GM18499 (cell line): Measurements from ENCODE around the gene PSMG1.

ENCODE experiments used
- ATAC-seq: cut with Tn5 transposase; IDR thresholded peaks from one replicate; pipeline ENCODE4 v1.9.1; 2021; ENCODE audit warnings: moderate number of reproducible peaks; ENCODE audit not compliant: insufficient read depth, unreplicated experiment

The PSMG1 gene

DNA sequence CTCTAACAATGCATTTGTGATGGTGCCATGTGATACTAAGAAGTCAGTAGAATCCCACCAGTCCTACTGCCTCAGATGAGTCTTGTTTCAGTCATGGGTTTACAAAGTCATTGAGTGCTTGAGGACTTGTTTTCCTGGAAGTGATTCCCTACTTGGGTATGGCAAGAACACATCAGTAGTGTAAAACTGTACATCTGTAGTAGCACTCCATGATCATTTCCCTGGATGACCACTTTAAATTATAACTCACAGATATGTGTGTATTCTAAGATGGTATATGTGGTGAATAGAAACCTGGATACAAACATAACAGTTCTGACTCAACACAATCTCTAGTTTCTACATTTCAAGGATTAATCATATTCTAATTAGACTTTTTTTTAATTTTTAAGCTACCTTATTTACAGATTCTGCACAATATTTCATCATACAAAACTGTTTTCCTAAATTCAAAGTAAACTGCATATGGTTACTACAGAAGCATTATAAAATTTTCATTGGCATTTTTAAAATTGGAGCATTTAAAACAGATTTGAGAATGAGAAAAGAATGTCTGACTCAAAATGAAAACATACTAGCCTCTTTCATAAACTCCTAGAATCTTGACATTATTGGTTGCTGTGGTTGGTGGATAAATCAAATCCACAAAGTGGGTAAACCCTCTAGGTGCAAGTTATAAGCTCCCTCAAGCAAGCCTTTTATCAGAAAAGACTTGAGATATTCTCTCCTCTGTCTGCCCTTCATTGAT is 6.8 kb upstream of the PSMG1 start:
- no peak for ATAC-seq

DNA sequence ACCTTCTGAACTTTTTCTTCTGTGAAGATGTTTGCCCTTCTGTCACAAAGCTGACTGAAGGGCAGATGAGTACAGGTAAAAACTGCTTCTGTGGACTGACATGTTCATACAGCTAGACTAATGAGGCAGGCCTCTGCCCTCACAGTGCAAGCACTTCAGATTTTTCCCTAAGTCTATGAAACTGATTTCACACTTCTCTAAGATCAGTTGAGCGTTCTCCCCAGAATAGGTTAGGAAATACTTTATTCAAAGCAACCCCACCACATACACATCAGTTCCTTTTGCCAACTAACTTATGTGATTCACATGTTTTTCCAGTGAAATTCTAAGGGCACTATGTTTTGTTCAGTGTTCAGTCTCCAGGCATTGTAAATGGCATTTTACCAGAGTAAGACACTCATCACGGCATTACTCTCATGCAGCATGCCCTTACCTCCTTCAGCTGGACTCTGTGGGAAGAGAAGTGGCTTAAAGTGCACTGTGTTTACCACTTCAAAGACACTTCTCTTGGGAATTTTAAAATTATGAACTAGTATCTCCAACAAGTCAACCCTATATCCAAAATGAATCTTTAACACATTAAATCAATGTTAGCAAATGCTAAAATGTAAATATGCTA is 5.4 kb upstream of the PSMG1 start:
- ATAC-seq, result no peak

DNA sequence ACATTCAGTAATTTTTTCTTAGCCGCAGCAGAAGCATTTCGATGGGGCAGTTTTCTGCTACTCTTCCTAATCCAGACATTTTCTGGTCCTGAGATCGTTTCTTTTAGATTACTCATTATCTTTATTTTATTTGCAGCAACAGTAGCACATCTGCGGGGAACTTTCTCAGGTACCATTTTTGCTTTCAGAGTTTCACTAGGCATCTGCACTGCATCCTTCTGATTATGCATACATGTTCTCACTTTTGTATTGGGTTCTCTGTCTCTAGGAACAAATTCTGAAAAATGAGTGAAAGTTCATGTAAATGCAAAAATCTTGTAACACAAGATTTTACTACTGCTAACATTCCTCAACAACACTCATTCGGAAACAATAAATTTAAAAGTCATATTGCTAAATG is 3.9 kb upstream of the PSMG1 start:
- no peak for ATAC-seq

DNA sequence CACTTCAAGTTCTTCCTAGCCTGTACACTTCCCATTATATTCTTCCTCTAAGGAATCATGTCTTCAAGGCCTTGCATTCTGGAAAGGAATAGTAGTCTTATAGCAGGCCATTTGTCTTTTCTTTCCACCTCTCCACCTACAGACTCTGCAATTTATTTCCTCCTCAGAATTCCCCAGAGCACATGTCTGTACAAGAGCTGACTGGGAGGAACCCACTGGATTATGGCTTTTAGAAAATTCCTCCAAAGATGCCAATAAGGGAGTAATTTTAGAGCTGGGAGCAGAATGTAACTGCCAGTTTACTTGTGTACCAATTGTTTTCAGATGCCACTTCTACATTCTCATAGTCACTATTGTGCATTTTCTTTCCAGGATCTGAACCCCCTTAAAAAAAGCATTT is 3.4 kb upstream of the PSMG1 start:
- ATAC-seq, result no peak

DNA sequence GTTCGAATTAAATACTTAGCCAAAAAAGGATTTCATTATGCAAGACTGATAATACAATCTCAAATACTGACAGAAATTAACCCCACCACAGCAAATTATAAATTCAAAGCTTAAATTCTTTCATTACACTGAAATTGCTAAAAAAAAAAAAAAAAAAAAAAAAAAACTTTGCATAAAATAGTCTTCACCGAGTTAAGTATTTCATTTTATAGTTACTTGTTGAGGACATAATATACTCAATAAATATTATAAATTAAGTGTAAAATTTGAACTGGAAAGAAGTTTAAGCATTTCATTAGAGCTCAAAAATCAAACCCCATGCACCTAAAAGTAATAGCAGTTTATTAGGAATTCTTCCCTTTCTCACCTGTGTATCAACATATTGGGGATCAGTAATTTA is 1.9 kb upstream of the PSMG1 start:
- no peak for ATAC-seq

DNA sequence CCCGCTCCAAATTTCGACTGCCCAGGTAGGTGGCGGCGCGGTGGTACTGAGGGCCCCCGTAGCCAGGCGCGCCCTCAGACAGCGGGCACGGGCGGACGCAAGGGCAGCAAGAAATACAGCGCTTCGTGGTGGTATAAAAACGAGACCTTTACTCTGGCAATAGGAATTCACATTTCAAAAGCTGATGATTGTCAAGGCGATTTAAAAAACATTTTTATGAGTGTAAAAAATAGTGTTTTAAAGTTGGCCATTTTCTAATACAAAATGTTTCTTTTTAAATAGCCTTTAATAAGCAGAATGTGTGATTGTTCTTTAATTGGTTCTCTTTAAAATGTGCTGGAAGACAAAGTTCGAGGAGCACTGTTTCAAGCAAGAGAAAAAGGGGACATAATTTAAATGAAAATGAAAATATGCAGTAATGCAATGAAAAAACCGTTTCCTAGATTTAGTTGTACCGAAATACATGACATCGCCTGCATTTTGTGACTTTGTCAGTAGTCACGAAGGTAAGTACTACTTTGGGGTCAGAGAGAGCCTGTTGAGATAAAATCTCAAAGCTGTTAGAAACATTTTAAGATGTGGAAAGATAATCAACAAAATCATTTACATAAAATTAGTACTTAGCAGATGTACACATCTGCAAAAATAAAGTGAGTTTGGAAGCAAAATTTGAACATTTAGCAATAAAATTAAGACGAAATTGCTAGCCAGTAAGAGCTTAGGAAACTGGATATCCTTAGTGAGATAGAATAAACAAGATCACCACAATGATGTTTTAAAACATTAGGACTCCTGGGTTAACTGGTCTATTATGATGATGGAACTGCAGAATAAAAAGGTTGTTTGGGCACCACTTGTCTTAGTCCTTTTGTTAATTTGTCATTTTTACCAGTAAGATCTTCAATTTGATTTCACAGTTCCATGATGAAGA is 1.1 kb upstream of the PSMG1 start:
- no peak for ATAC-seq

DNA sequence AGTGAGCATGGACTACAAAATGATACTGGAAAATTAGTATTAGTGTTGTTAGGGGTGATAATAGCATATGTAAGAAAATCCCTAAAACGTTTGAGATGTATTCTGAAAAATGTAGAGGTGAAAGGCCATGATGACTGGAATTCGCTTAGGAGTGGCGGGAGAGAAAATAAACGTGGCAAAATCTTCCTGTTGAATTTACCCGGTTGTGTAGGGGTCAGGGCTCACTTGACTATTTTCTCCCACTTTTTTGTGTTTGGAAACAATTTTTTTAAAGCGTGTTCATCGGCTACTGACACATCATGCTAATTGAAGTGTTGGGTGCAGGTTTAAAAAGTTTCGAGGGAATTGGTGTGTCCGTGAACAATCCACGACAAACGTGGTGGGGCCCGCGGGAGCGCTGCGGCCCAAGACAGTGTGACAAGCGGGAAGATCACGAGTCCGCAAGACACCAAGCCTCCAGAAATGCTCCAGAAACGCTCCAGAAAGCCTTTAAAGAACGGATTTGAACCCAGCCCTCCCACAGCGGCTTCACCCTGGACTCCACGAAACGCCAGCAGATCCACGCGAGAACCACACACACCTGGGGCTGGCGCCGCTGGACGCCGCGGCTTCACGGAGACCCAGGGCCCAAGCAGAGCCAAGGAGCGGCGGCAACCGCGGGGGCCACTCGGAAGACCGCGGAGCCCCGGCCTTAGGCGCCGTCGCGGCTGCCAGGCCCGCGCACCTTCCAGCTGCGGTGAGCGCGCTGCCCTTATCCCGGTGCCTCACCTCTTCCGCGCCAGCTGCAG is 573 bp downstream of the PSMG1 start:
- ATAC-seq, result no peak

DNA sequence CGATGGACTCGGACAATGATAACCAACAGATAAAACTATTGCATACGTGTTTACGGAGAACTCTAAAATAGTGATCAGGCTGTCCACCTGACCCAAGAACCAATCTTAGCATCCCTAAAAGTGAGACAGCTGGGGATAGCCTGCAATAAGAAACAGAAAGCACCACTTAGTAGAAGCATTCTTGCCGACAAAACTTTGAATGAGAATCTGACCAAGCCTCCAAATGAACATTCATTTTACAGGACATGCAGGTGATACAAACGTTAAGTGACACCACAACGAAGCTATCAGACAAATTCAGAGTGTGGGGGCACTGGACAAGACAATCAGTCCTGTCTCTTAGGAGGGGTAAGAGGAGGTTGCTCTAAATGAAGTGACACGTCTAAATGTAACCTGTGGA is 1.2 kb downstream of the PSMG1 start:
- no peak for ATAC-seq

DNA sequence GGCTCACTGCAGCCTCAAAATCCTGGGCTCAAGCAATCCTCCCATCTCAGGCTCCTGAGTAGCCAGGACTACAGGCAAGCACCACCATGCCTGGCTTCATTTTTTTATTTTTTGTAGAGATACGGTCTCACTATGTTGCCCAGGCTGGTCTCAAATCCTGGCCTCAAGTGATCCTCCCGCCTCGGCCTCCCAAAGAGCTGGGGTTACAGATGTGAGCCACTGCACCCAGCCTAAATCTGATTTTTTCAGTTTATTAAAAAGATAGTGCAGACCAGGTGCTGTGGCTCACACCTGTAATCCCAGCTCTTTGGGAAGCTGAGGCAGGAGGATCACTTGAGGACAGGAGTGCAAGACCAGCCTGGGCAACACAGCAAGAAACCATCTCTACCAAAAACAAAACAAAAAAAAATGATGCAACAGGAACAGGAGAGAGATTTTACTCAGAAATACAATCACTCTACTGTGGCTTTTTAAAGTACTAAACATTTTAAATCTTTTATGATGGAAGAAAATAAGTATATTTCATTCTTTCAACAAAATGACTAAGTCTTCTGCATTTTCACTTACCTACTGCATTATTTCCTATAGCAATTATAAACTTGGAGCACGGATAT is 1.9 kb downstream of the PSMG1 start:
- no peak for ATAC-seq

DNA sequence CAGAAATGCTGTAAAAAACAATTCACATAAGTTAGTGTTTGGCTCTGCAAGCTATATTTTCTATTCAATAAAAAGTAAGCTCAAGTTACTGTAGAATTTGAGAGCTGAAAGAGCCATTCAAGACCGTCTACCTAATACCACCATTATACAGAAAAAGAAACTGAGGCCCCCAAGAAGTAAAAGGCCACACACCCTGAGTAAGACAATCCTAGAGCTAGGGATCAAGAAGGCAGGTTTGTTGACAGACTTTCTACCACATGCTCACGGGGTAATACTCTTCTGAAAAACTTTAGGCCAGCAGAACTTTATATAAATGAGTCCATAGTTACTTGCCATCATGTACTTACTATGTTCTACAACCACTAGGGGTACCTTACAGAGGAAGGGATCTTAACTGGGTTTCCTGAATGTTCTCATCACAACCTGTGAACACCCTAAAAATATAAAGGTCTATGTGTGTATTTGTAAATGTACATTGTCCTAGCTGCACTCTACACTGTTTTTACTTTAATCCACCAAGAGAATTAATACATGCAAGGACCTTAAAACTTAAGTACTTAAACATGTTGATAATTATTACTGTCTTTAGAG is 2.7 kb downstream of the PSMG1 start:
- no peak for ATAC-seq

DNA sequence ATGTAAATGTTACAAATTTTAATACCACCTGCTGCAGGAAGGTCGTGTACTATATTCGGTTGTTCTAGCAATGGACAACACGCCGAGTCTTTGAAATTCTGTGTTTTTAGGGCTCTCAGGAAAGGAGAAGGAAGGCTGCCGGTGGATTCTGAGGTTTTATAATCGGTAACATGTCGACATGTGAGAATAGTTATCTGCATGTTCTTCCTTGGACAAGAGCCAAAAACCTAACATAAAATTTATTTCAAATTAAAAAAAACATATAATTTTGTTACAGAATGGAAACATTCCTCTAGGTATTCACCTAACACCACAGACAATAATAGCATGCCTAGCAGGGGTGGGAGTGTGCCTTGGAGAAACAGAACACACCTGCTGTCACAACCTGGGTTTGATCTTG is 4.8 kb downstream of the PSMG1 start:
- no peak for ATAC-seq

DNA sequence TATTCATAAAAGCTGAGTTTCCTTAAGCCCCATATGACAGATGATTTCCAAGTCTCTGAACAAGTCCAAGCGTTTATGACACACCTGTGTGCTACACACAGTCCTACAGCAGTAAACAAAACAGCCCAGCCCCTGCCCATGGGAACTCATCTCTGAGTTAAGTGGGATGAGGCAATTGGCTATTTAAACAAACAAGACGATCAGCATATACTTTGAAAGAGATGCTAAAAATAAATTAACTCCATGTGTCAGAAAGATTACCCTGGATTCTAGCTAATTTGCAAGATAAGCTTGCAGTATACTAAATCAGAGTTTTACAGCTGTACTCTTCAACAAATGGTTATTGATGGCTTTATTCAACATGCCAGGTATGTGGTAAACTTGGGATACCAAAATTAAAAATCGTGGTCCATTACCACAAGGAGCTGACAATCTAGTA is 7.0 kb downstream of the PSMG1 start:
- ATAC-seq, result no peak

DNA sequence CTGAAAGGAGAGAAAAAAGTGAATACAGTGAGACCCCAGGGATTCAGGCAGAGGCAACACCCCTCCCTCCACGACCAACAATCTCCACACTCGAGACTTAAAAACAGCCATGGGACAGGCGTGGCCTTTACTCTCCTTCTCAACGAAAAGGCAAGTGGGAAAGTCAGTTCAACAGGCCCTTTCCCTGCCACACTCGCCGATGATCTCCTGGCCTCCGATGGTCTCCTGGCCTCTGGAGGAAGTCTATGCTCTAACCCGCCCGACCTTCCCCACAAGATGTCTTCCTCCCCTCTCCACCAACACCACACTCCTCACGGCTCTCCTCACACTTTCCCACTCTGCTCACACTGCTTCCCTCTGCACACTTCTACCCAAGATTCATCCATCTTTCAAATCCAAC is 7.6 kb downstream of the PSMG1 start:
- no peak for ATAC-seq

DNA sequence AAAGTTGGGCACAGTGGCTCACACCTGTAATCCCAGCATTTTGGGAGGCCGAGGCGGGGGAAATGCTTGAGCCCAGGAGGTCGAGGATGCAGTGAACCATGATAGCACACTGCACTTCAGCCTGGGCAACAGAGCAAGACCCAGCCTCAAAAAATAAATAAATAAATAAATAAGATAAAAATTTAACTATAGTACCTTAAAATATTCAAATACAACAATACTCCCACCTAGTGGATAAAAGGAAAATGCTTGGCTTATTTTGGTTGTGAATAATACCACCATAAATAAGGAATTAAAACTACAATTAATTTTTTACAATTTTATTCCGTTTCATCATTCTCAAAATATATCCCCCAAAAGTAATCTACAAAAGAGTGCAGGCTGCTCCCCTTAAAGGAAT is 8.1 kb downstream of the PSMG1 start:
- no peak for ATAC-seq

DNA sequence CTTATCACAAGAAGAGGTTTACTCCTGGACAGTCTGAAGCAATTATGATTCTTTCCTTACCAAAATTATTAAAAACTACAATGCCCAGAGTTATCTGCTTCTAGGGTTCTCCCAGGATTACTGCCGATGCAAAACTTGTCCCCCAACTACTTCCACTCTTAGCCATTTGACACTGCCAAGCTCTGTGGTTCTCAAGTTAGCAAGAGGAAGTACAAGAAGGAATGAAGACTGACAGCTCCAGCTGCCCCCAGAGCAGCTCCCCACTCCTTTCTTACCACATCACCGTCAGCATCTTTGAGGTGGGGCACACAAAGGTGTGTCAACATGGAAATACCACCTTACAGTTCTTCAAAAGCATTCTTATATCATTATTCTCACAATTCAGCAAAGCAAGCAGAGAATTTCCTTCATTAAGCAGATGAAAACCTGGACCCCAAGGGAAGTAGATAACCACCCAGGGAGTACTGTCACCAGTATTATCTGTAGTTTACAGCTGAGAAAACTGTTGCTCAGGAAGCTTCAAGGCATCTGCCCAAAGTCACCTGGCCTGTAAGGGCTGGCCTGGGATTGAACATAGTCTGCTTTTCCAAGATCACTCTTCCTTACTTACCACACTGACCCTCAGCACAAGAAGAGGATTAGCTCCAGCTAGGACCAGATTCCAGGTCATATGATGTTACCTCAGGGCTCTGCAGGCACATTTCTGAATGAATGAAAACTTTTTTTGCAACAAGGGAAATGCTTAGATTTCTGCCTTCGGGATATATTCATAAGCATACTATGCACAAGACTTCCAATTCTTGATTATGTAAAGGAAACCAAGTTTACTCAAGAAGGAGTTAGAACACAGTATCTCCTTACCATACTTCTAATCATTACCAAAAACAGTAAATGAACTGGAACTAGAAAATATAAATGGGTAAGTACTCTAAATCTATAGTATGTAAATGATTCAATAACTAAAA is 9.3 kb downstream of the PSMG1 start:
- no peak for ATAC-seq

DNA sequence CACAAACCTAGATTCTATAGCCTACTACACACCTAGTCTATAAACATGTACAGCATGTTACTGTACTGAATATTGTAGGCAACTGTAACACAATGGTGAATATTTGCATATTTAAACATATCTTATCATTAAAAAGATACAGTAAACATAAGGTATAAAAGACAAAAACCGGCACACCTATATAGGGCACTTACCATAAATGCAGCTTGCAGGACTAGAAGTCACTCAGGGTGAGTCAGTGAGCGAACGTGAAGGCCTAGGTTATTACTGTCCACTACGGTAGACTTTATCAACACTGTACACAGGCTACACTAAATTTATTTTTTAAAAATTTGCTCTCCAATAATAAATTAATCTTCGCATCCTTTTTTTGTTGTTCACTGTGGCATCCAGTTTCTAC is 13.3 kb downstream of the PSMG1 start:
- ATAC-seq, result no peak

DNA sequence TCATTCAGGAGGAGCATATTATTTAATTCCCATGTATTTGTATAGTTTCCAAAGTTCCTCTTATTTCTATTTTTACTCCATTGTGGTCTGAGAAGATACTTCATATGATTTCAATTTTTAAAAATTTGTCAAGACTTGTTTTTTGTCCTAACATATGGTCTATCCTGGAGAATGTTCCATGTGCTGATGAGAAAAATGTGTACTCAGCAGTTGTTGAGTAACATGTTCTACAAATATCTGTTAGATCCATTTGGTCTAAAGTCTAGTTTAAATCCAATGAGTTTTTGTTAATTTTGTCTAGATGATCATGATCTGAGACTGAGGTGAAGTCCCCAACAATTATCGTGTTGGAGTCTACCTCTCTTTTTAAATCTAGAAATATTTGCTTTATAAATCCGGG is 14.5 kb downstream of the PSMG1 start:
- ATAC-seq, result no peak

DNA sequence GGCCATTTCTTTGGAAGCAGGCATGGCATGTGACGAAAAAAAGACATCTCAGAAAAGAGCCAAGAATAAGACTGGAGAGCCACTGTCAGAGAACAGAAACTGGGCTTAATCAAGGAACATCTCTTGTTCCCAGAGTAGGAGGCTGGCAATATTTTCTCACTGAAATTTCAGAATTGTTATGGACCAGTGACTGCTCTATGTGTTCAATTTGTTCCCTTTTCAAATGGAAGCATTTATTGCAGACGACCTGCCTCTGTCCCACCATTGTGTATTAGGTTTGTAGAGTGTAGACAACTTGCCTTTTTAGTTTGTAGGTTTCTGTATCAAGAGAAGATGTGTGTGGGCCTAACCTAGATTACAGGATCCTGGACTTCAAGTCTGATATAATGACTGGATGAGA is 18.7 kb downstream of the PSMG1 start:
- no peak for ATAC-seq

DNA sequence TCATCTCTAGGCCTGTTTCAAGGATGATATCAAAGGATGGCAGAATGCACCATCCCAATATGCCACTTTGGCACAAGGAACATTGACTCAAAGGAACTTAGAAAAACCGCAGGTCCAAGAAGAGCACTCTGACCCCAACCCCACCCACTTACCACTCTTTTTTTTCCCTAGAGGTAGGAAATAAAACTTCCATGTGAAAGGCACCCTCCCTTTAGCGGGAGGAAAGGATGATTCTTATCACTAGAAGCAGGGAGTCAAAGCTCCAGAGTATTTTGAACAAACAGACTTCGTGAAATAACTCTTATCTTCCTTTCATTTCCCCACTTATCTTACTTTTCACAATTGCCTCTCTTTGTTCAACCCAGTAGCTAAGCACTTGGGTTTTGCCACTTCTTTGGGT is 22.2 kb downstream of the PSMG1 start:
- no peak for ATAC-seq
